HepG2 (cell line): ENCODE measurements around the gene ARL11. TPM values are rescaled to one million over a fixed set of nuclear protein-coding genes. Genes with fewer than 3 reads are reported as not detected.

Source experiments
- ARID5B ChIP-seq: IDR thresholded peaks from 2 replicates; pipeline ENCODE4 v1.4.0; 2020; ENCODE audit warnings: mild to moderate bottlenecking, missing genetic modification reagents
- ELF3 ChIP-seq: IDR thresholded peaks from 2 replicates; pipeline ENCODE4 v1.6.1; 2016; ENCODE audit warnings: missing genetic modification reagents, missing compliant biosample characterization
- JUN ChIP-seq: sonication (generic); formaldehyde crosslinking; IDR thresholded peaks from 2 replicates; pipeline ENCODE4 v1.4.0; 2020; ENCODE audit warnings: mild to moderate bottlenecking, missing genetic modification reagents
- PREB ChIP-seq: sonication (generic); formaldehyde crosslinking; IDR thresholded peaks from 2 replicates; pipeline ENCODE4 v1.4.0; 2020; ENCODE audit warnings: missing genetic modification reagents
- RARA ChIP-seq: IDR thresholded peaks from 2 replicates; pipeline ENCODE4 v1.6.1; 2016; ENCODE audit warnings: missing genetic modification reagents, missing compliant biosample characterization
- SATB2 ChIP-seq: sonication (generic); formaldehyde crosslinking; IDR thresholded peaks from 2 replicates; pipeline ENCODE4 v1.5.0; 2020; ENCODE audit warnings: missing genetic modification reagents
- SOX13 ChIP-seq, 3 experiments: fragments of 450-650 bp in 1 of 3; sonication (generic) in 1 of 3; formaldehyde crosslinking in 1 of 3; IDR thresholded peaks in 2 of 3; conservative IDR thresholded peaks in 1 of 3; 2 replicates each; pipeline versions ENCODE4 v1.5.0 to v1.6.1; 2016 to 2020; ENCODE audit warnings: antibody characterized with exemption in 1 of 3, mild to moderate bottlenecking in 1 of 3, missing compliant biosample characterization in 1 of 3, missing genetic modification reagents in 1 of 3, moderate library complexity in 1 of 3
- SOX5 ChIP-seq: IDR thresholded peaks from 2 replicates; pipeline ENCODE4 v1.6.1; 2016; ENCODE audit warnings: borderline replicate concordance
- ZBTB37 ChIP-seq: sonication (generic); formaldehyde crosslinking; IDR thresholded peaks from 2 replicates; pipeline ENCODE4 v1.4.0; 2020; ENCODE audit warnings: mild to moderate bottlenecking, missing genetic modification reagents
- ZBTB38 ChIP-seq: sonication (generic); formaldehyde crosslinking; IDR thresholded peaks from 2 replicates; pipeline ENCODE4 v1.5.1; 2020; ENCODE audit warnings: mild to moderate bottlenecking, missing genetic modification reagents
- ZNF124 ChIP-seq: sonication (generic); formaldehyde crosslinking; IDR thresholded peaks from 2 replicates; pipeline ENCODE4 v1.4.0; 2020; ENCODE audit warnings: missing genetic modification reagents
- ZNF256 ChIP-seq: sonication (generic); formaldehyde crosslinking; conservative IDR thresholded peaks from 2 replicates; pipeline ENCODE4 v1.4.0; 2020; ENCODE audit warnings: missing genetic modification reagents
- ZNF329 ChIP-seq: sonication (generic); formaldehyde crosslinking; IDR thresholded peaks from 2 replicates; pipeline ENCODE4 v1.9.0; 2021; ENCODE audit warnings: low read depth, mild to moderate bottlenecking, missing genetic modification reagents
- ZNF335 ChIP-seq: sonication (generic); formaldehyde crosslinking; IDR thresholded peaks from 2 replicates; pipeline ENCODE4 v1.4.0; 2020; ENCODE audit warnings: missing genetic modification reagents
- ZNF367 ChIP-seq: sonication (generic); formaldehyde crosslinking; IDR thresholded peaks from 2 replicates; pipeline ENCODE4 v1.4.0; 2020; ENCODE audit warnings: missing genetic modification reagents, borderline replicate concordance
- ZNF644 ChIP-seq: IDR thresholded peaks from 2 replicates; pipeline ENCODE4 v1.6.1; 2016; ENCODE audit warnings: low read depth
- ZNF687 ChIP-seq: sonication (generic); formaldehyde crosslinking; IDR thresholded peaks from 2 replicates; pipeline ENCODE4 v1.5.1; 2020; ENCODE audit warnings: mild to moderate bottlenecking, missing genetic modification reagents, moderate library complexity
- ZNF768 ChIP-seq: sonication (generic); formaldehyde crosslinking; IDR thresholded peaks from 2 replicates; pipeline ENCODE4 v1.4.0; 2020; ENCODE audit warnings: missing genetic modification reagents
- ZSCAN22 ChIP-seq: sonication (generic); formaldehyde crosslinking; IDR thresholded peaks from 2 replicates; pipeline ENCODE4 v1.4.0; 2020; ENCODE audit warnings: mild to moderate bottlenecking, missing genetic modification reagents
- polyA plus RNA-seq, 8 experiments: library from polyadenylated mRNA; depleted of rRNA in 3 of 8; stranded (reverse) in 7 of 8; unstranded in 1 of 8; fragments of >200 nt; fragmentation: Illumina TruSeq in 4 of 8; extraction: Trizol in 4 of 8; gene quantifications; 2 replicates each; pipeline versions ENCODE4 v1.2.1 to v1.2.3, GENCODE V29; 2011 to 2016; ENCODE audit warnings: low read depth in 4 of 8, missing spikeins in 1 of 8, mixed read lengths in 1 of 8; ENCODE audit not compliant: insufficient read depth in 1 of 8
- total RNA-seq, 5 experiments: library from RNA; depleted of rRNA; stranded (reverse); fragments of >200 nt; fragmentation: Illumina TruSeq; extraction: Trizol; gene quantifications; 2 replicates each; pipeline ENCODE4 v1.2.3, GENCODE V29; 2016; ENCODE audit warnings: low read depth in 1 of 5

The ARL11 gene
- total and polyA plus RNA-seq, 2 of the 13 experiments (the other 11 are each of a cell fraction or from before 2014, with no cell fraction given): 0.04 to 0.22 TPM

GRCh38 chr13:49606747-49607648 lies 21.3 kb upstream of the ARL11 start (continued):
- TF ChIP-seq ZSCAN22 (CRISPR knock-in tag) (no peak), SOX5 (peak; percentile 24; the same call in 1 of the 2 replicates), ZNF329 (CRISPR knock-in tag) (0 out of 2 replicates have a peak, but pooled peaks have one; percentile 29), ELF3 (CRISPR knock-in tag) (0 out of 2 replicates have a peak, but pooled peaks have one; percentile 16), ZNF367 (no peak), ZNF644 (0 out of 2 replicates have a peak, but pooled peaks have one; percentile 9), JUN (CRISPR knock-in tag) (no peak), ZNF687 (CRISPR knock-in tag) (no peak), ARID5B (CRISPR knock-in tag) (peak; percentile 44), RARA (no peak), ZNF335 (CRISPR knock-in tag) (no peak), ZNF124 (no peak), ZNF256 (CRISPR knock-in tag) (no peak), ZNF768 (CRISPR knock-in tag) (no peak), ZBTB38 (no peak), SATB2 (CRISPR knock-in tag) (no peak), SOX13 (IDR thresholded peaks at IDR 0.05) (no peak), SOX13 (CRISPR knock-in tag; conservative IDR thresholded peaks at IDR 0.05 in 1 of 2, IDR thresholded peaks at IDR 0.05 in 1 of 2) (peak in 1 of 2 experiments; percentile 51; a peak in 1 of 4 replicates), ZBTB37 (CRISPR knock-in tag) (no peak), PREB (no peak)
